Psoas muscle (tissue), 8 donors: ENCODE measurements around the gene PGS1. TPM values are rescaled to one million over a fixed set of nuclear protein-coding genes. Genes with fewer than 3 reads are reported as not detected.

Experiments
- ATAC-seq, 4 donors: fragments of 200-7000 bp; cut with Tn5 transposase; one replicate each; pipeline ENCODE4 v1.9.1; 2020; ENCODE audit warnings: moderate library complexity in 3 of 4, mild to moderate bottlenecking in 2 of 4
- DNase-seq, 2 donors: peaks; one replicate each; pipeline ENCODE4 v3.0.0-alpha.2; 2020
- H3K27ac ChIP-seq: fragments of 200-600 bp; one replicate; pipeline ENCODE4 v1.8.0; 2022
- H3K27me3 ChIP-seq, 3 donors: fragments of 200-600 bp in 1 of 3; one replicate each; pipeline versions ENCODE4 v1.6.1 to v1.8.0; 2013 to 2022; ENCODE audit warnings: low read length in 2 of 3, mild to moderate bottlenecking in 2 of 3, moderate library complexity in 1 of 3; ENCODE audit not compliant: insufficient read depth in 3 of 3
- H3K36me3 ChIP-seq, 2 donors: fragments of 200-600 bp in 1 of 2; one replicate each; pipeline versions ENCODE4 v1.6.1 to v1.8.0; 2013 to 2022; ENCODE audit warnings: low read depth in 1 of 2, mild to moderate bottlenecking in 1 of 2, moderate library complexity in 1 of 2; ENCODE audit not compliant: insufficient read depth in 1 of 2
- H3K4me1 ChIP-seq: fragments of 200-600 bp; one replicate; pipeline ENCODE4 v1.8.0; 2022
- H3K4me3 ChIP-seq: fragments of 200-600 bp; one replicate; pipeline ENCODE4 v1.8.0; 2022; ENCODE audit warnings: mild to moderate bottlenecking
- H3K9me3 ChIP-seq: fragments of 200-600 bp; one replicate; pipeline ENCODE4 v1.8.0; 2022
- CTCF ChIP-seq: fragments of 200-600 bp; IDR thresholded peaks from one replicate; pipeline ENCODE4 v1.8.0; 2022; ENCODE audit warnings: antibody characterized with exemption
- WGBS, 3 donors: extraction: QIAGEN DNeasy Blood & Tissue Kit; methylation state at CpG; one replicate each; pipeline versions ENCODE4 v1.1.6 to v1.1.7; 2013; 5-methylcytosine and 5-hydroxymethylcytosine counted together
- intact Hi-C, 2 donors: fragments of 100-400 bp; cut with DNase I; formaldehyde crosslinking; loops; one replicate each; pipeline versions ENCODE4 v1.11.0 to v1.14.2; 2022
- polyA plus RNA-seq, 3 donors: library from polyadenylated mRNA; stranded (reverse); fragments of 200-250 nt; gene quantifications; one replicate each; pipeline ENCODE4 v1.2.3, GENCODE V29; 2013
- total RNA-seq, 4 donors: library from RNA; stranded (reverse); fragmentation: NEBNext Ultra II Directional in 2 of 4; extraction: Animal tissue kit (Norgen Biotek cat#: 25700) in 2 of 4; gene quantifications; one replicate each; pipeline versions ENCODE4 v1.2.1 to v1.2.4, GENCODE V29; 2021 to 2023
- donor health status: healthy with polysubstance abuse.
- donor health status: DM: no; HTN: no; CAD: no; lungs with moderate emphysema.
- donor health status: Bipolar disorder and iron deficiency.
- donor health status: healthy.
- donor health status: DM: yes; HTN: yes; CAD: no.
- donor health status: DM: no; HTN: no; CAD: no.
- donor health status: DM: no; HTN: no; CAD: no.
- donor health status: DM: yes; HTN: yes; CAD: no.

PGS1 gene
- total and polyA plus RNA-seq, 7 donors: 10.2 to 24.2 (median 16.3) TPM

- Histone ChIP-seq H3K9me3 (no peaks in the 10 kb centered on the region), H3K4me1 (peaks cover 23% of the 10 kb centered on the region), H3K36me3 (peaks cover 0 to 31% of the 10 kb centered on the region in 2 donors), H3K4me3 (peak overlapping the region; percentile 96), H3K27me3 (no peaks in the 10 kb centered on the region), H3K27ac (peak overlapping the region; percentile 82)
- WGBS, 3 donors: 7 to 21% (median 7%) methylated on average over 51 to 70 of the region's 70 CpGs
- ATAC-seq (peak in 3 of 4 donors; percentile 8 to 12 (median 11)), DNase-seq (peak; percentile 58 to 68)
- TF ChIP-seq CTCF: no peak
- intact Hi-C loops: no loop called here
Measured at GRCh38 chr17:78359321-78359996, 19.0 kb upstream of the PGS1 start.

DNA sequence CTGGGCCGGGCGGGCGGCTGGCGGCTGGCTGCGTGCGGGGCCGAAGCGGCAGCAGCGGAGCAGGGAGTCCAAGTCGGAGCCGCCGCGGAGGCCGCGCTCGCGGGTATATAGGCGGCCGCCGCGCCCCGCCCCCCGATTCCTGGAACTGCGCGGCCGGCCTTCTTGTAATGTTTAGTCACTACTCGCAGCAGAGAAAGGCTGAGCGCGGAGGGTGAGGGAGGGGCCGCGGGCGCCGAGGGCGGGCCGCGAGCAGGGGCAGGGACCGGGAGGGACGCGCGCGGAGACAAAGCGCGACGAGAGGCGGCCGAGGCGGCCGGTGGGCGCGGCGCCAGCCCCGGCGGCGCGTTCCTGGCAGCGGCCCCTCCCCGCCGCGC is 18.5 kb upstream of the PGS1 start, which contains the start of gene SOCS3:
Gene SOCS3 (minus strand): TSS at position 81 of the 374 bp plus-strand sequence. CDS start 982 bp downstream, outside the sequence.
- peak within 1 kb of the TSS; percentile 82 for H3K27ac ChIP-seq
- ATAC-seq: peak; percentile 72 to 78 (median 76)
- 0 to 2% (median 1%) methylated on average over 20 to 59 of the region's 59 CpGs for WGBS, 3 donors
- intact Hi-C loops: loop anchor here (1.0 to 5.0 kb wide), 3 partner anchors 62 to 68 kb away; no protein-coding TSS in a partner anchor
- peaks cover 0 to 31% of the 10 kb centered on the region in 2 donors for H3K36me3 ChIP-seq
- H3K4me1 ChIP-seq: peaks cover 23% of the 10 kb centered on the region
- no peak for TF ChIP-seq CTCF
- peak; percentile 97 for DNase-seq
- no peaks in the 10 kb centered on the region for H3K9me3 ChIP-seq
- no peaks in the 10 kb centered on the region for H3K27me3 ChIP-seq
- H3K4me3 ChIP-seq: peak within 1 kb of the TSS; percentile 96

- Histone ChIP-seq H3K36me3 (peaks cover 0 to 31% of the 10 kb centered on the region in 2 donors), H3K27ac (peak overlapping the region; percentile 82), H3K27me3 (no peaks in the 10 kb centered on the region), H3K9me3 (no peaks in the 10 kb centered on the region), H3K4me1 (peaks cover 18% of the 10 kb centered on the region), H3K4me3 (peak overlapping the region; percentile 96)
- DNase-seq (peak; percentile 95 to 97), ATAC-seq (peak; percentile 65 to 84 (median 78))
- WGBS, 3 donors: 3 to 5% (median 3%) methylated on average over 32 to 49 of the region's 49 CpGs
- TF ChIP-seq CTCF: peak; percentile 91
- intact Hi-C loops: loop anchor here (1.0 to 5.0 kb wide), 3 partner anchors 62 to 68 kb away; no protein-coding TSS in a partner anchor
Measured at GRCh38 chr17:78360371-78361224, 17.9 kb upstream of the PGS1 start.

GRCh38 chr17:78361225-78361701 is 17.2 kb upstream of the PGS1 start:
- intact Hi-C loops: loop anchor here (2.0 to 5.0 kb wide), 2 partner anchors 62 to 69 kb away; no protein-coding TSS in a partner anchor
- WGBS, 3 donors: 66 to 77% (median 67%) methylated on average over 12 of the region's 12 CpGs

More at GRCh38 chr17:78361225-78361701, 17.2 kb upstream of the PGS1 start:
- ATAC-seq: no peak
- peaks cover 12% of the 10 kb centered on the region for H3K4me1 ChIP-seq
- no peaks in the 10 kb centered on the region for H3K27me3 ChIP-seq
- H3K4me3 ChIP-seq: peak overlapping the region; percentile 96
- peaks cover 0 to 27% of the 10 kb centered on the region in 2 donors for H3K36me3 ChIP-seq
- no peak overlapping the region for H3K27ac ChIP-seq
- no peaks in the 10 kb centered on the region for H3K9me3 ChIP-seq
- peak in 1 of 2 donors; percentile 32 for DNase-seq
- no peak for TF ChIP-seq CTCF
